ENCODE results near the gene ITGA3. TPM values are rescaled to one million over a fixed set of nuclear protein-coding genes. Genes with fewer than 3 reads are reported as not detected.

ITGA3 gene
- polyA plus RNA-seq, 1 of the 3 experiments (the other 2 are of a cell fraction), result 766 TPM

DNA sequence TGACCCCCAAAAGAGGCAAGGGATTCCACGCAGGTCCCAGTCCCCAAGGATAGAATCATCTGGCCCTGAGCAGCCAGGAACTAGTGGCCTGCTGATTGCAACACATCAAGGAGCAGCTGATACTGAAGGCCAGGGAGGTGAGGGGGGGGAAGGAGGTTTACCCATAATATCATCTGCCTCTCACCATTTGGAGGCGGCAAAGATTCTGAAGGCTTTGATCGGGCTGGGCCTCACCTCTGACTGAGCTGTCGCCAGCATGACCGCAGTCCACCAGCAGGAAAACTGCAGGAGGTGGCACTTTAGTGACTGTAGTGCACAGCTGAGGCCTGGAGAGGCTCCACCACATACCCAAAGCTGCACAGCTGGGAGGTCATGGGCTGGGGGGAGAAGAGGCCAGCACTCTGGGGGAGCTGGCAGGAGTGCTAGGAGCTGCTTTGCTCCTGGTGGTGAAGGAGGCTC is 20.5 kb upstream of the ITGA3 start:
- Histone ChIP-seq H3K4me2 (0 out of 2 replicates have a peak overlapping the region, but pooled peaks have one; percentile 66), H3K9ac (no peak overlapping the region), H4K20me1 (ENCODE audit: insufficient read depth) (no peaks in the 10 kb centered on the region), H2AFZ (ENCODE audit: low read depth) (no peak overlapping the region), H3K79me2 (ENCODE audit: insufficient read depth) (no peaks in the 10 kb centered on the region), H3K27me3 (ENCODE audit: insufficient read depth) (no peaks in the 10 kb centered on the region), H3K4me1 (ENCODE audit: control insufficient read depth in 1 of 2, insufficient read depth in 2 of 2, low read depth in 1 of 2, low read length in 1 of 2) (peaks cover 7 to 40% of the 10 kb centered on the region in 2 experiments; a peak in 2 of 4 replicates), H3K9me2 (no peaks in the 10 kb centered on the region), H3K27ac (ENCODE audit: low read depth in 2 of 2, low read length in 1 of 2) (no peak overlapping the region), H3F3A (replicated peaks; ENCODE audit: insufficient read depth) (peaks cover 39% of the 10 kb centered on the region), H3K4me3 (ENCODE audit: low read depth in 2 of 2, low read length in 1 of 2) (no peak overlapping the region), H3K36me3 (replicated peaks in 1 of 2; ENCODE audit: control insufficient read depth in 1 of 2, insufficient read depth in 2 of 2, low read length in 1 of 2) (no peaks in the 10 kb centered on the region), H3K9me3 (no peaks in the 10 kb centered on the region)
- TF ChIP-seq CTCF (IDR thresholded peaks at IDR 0.05) (peak; percentile 10; the same call in 1 of the 2 replicates), NRF1 (IDR thresholded peaks at IDR 0.05; ENCODE audit: low read depth, low read length) (no peak)
- POLR2A ChIA-PET, result no interaction called here
- WGBS (ENCODE audit: low lambda C conversion rate), result 100% methylated on average over 5 of the region's 5 CpGs
- CTCF ChIA-PET, result interaction anchor here (1.0 to 15.7 kb wide), 9 partner anchors 8 to 174 kb away, joined by 3 to 353 read pairs (median 5); partner anchors contain the start of genes ITGA3 and PDK2
- peak; percentile 17 for DNase-seq

DNA sequence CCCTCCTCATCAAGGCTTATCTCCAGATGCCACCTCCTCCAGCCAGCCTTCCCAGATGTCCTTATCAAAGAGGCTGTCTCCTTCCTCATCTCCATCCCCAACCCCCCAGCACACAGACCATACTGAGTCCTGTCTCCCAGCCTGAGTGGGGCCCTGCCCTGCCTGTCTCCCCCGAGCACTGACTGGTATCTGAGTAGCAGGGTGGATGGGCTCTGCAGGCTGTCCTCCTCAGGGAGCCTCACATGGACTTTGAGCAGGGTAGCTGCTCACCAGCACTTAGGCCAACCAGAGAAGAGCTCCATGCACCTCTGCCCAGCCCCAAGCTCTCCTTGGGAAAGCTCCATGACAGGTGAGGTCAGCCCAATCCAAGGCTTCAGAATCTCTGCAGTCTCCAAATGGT is 20.0 kb upstream of the ITGA3 start:
- H3K4me1 ChIP-seq (ENCODE audit: control insufficient read depth in 1 of 2, insufficient read depth in 2 of 2, low read depth in 1 of 2, low read length in 1 of 2), result peaks cover 7 to 40% of the 10 kb centered on the region in 2 experiments; a peak in 2 of 4 replicates
- no peaks in the 10 kb centered on the region for H3K9me3 ChIP-seq
- H3F3A ChIP-seq (replicated peaks; ENCODE audit: insufficient read depth), result peaks cover 42% of the 10 kb centered on the region
- DNase-seq, result no peak
- H2AFZ ChIP-seq (ENCODE audit: low read depth), result no peak overlapping the region
- TF ChIP-seq FOXM1 (IDR thresholded peaks at IDR 0.05; ENCODE audit: low read depth) (no peak), MAX (IDR thresholded peaks at IDR 0.05; ENCODE audit: low read depth) (no peak), FOSL2 (IDR thresholded peaks at IDR 0.05; ENCODE audit: borderline replicate concordance, low read depth) (no peak), SMC3 (IDR thresholded peaks at IDR 0.05; ENCODE audit: low read depth, low read length) (no peak), RCOR1 (IDR thresholded peaks at IDR 0.05; ENCODE audit: low read length) (no peak), MXI1 (IDR thresholded peaks at IDR 0.05; ENCODE audit: low read depth, low read length) (no peak), USF1 (IDR thresholded peaks at IDR 0.05; ENCODE audit: borderline replicate concordance, low read depth) (no peak), USF2 (IDR thresholded peaks at IDR 0.05; ENCODE audit: borderline replicate concordance, low read depth, low read length) (no peak), POLR2AphosphoS5 (IDR thresholded peaks at IDR 0.05; ENCODE audit: low read depth, low read length) (no peak), SIN3A (IDR thresholded peaks at IDR 0.05; ENCODE audit: borderline replicate concordance, low read depth, low read length) (no peak), YY1 (IDR thresholded peaks at IDR 0.05; ENCODE audit: low read depth) (no peak), TAF1 (IDR thresholded peaks at IDR 0.05; ENCODE audit: borderline replicate concordance, low read depth, low read length) (no peak), ELF1 (IDR thresholded peaks at IDR 0.05) (no peak), CTCF (IDR thresholded peaks at IDR 0.05) (no peak), CHD2 (IDR thresholded peaks at IDR 0.05; ENCODE audit: low read length, partially characterized antibody) (no peak), TCF12 (IDR thresholded peaks at IDR 0.05) (no peak)
- TF ChIP-seq, protein P1, sequence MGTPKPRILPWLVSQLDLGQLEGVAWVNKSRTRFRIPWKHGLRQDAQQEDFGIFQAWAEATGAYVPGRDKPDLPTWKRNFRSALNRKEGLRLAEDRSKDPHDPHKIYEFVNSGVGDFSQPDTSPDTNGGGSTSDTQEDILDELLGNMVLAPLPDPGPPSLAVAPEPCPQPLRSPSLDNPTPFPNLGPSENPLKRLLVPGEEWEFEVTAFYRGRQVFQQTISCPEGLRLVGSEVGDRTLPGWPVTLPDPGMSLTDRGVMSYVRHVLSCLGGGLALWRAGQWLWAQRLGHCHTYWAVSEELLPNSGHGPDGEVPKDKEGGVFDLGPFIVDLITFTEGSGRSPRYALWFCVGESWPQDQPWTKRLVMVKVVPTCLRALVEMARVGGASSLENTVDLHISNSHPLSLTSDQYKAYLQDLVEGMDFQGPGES (IDR thresholded peaks at IDR 0.05; ENCODE audit: low read depth, low read length), result no peak
- TF ChIP-seq, protein P2, sequence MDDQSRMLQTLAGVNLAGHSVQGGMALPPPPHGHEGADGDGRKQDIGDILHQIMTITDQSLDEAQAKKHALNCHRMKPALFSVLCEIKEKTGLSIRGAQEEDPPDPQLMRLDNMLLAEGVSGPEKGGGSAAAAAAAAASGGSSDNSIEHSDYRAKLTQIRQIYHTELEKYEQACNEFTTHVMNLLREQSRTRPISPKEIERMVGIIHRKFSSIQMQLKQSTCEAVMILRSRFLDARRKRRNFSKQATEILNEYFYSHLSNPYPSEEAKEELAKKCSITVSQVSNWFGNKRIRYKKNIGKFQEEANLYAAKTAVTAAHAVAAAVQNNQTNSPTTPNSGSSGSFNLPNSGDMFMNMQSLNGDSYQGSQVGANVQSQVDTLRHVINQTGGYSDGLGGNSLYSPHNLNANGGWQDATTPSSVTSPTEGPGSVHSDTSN (IDR thresholded peaks at IDR 0.05), result no peak
- ChIA-PET POLR2A (no interaction called here), CTCF (interaction anchor here (1.0 to 15.7 kb wide), 8 partner anchors 8 to 175 kb away, joined by 3 to 353 read pairs (median 5); partner anchors contain the start of gene PDK2)
- H3K9ac ChIP-seq, result no peak overlapping the region
- H3K9me2 ChIP-seq, result no peaks in the 10 kb centered on the region
- WGBS (ENCODE audit: low lambda C conversion rate), result 83% methylated on average over 1 of the region's 1 CpG
- no peaks in the 10 kb centered on the region for H3K36me3 ChIP-seq (replicated peaks in 1 of 2; ENCODE audit: control insufficient read depth in 1 of 2, insufficient read depth in 2 of 2, low read length in 1 of 2)
- H3K4me3 ChIP-seq (ENCODE audit: low read depth in 2 of 2, low read length in 1 of 2), result no peak overlapping the region
- no peaks in the 10 kb centered on the region for H3K79me2 ChIP-seq (ENCODE audit: insufficient read depth)
- H4K20me1 ChIP-seq (ENCODE audit: insufficient read depth), result no peaks in the 10 kb centered on the region
- H3K27me3 ChIP-seq (ENCODE audit: insufficient read depth), result no peaks in the 10 kb centered on the region
- peak overlapping the region; percentile 66; the same call in 1 of the 2 replicates for H3K4me2 ChIP-seq
- H3K27ac ChIP-seq (ENCODE audit: low read depth in 2 of 2, low read length in 1 of 2), result no peak overlapping the region
